Spleen (tissue), 11 donors: ENCODE data around the gene DHRS2. TPM values are rescaled to one million over a fixed set of nuclear protein-coding genes. Genes with fewer than 3 reads are reported as not detected.
A peak's percentile ranks its signal among the peaks of the same experiment; 100 is the strongest.
"Not testable (repeated sequence)": the region's sequence is repeated elsewhere in the genome, so short reads cannot be mapped to it uniquely, and the experiment has no call there.

Experiments used
- DNase-seq: peaks from one replicate; pipeline ENCODE4 v3.0.0-alpha.2; 2020
- H3K27ac ChIP-seq, 8 donors: fragments of 200-600 bp; sonication (generic) in 7 of 8; 1 replicate in 4 of 8; 2 replicates in 4 of 8; pipeline versions ENCODE4 v1.5.0 to v1.8.0; 2016 to 2021; ENCODE audit warnings: inconsistent platforms in 4 of 8, mild to moderate bottlenecking in 4 of 8, moderate library complexity in 1 of 8
- H3K27me3 ChIP-seq, 7 donors: fragments of 200-600 bp; sonication (generic) in 6 of 7; replicated peaks in 1 of 7; 1 replicate in 4 of 7; 2 replicates in 3 of 7; pipeline versions ENCODE4 v1.5.0 to v1.8.0; 2016 to 2021; ENCODE audit warnings: inconsistent platforms in 3 of 7, mild to moderate bottlenecking in 1 of 7
- H3K36me3 ChIP-seq, 6 donors: fragments of 200-600 bp; sonication (generic) in 5 of 6; 1 replicate in 4 of 6; 2 replicates in 2 of 6; pipeline versions ENCODE4 v1.5.0 to v1.8.0; 2016 to 2021; ENCODE audit warnings: inconsistent platforms in 2 of 6
- H3K4me1 ChIP-seq, 6 donors: fragments of 200-600 bp; sonication (generic) in 5 of 6; 1 replicate in 3 of 6; 2 replicates in 3 of 6; pipeline versions ENCODE4 v1.5.0 to v1.8.0; 2016 to 2021; ENCODE audit warnings: inconsistent platforms in 3 of 6
- H3K4me3 ChIP-seq, 8 donors: fragments of 200-600 bp; sonication (generic) in 7 of 8; 1 replicate in 4 of 8; 2 replicates in 4 of 8; pipeline versions ENCODE4 v1.5.0 to v1.8.0; 2016 to 2021; ENCODE audit warnings: inconsistent platforms in 4 of 8, mild to moderate bottlenecking in 4 of 8, moderate library complexity in 2 of 8
- H3K9me3 ChIP-seq, 8 donors: fragments of 200-600 bp; sonication (generic) in 7 of 8; 1 replicate in 4 of 8; 2 replicates in 4 of 8; pipeline versions ENCODE4 v1.5.0 to v1.8.0; 2016 to 2021; ENCODE audit warnings: inconsistent platforms in 4 of 8
- CTCF ChIP-seq, 11 experiments: fragments of 200-600 bp in 7 of 11; fragments of 450-650 bp in 4 of 11; sonication (generic) in 4 of 11; IDR thresholded peaks in 8 of 11; conservative IDR thresholded peaks in 3 of 11; 1 replicate in 7 of 11; 2 replicates in 4 of 11; pipeline versions ENCODE4 v1.4.0 to v1.8.0; 2016 to 2021; ENCODE audit warnings: antibody characterized with exemption in 11 of 11, inconsistent platforms in 4 of 11, mild to moderate bottlenecking in 1 of 11
- POLR2A ChIP-seq, 3 donors: fragments of 450-650 bp; IDR thresholded peaks; one replicate each; pipeline ENCODE4 v1.5.1; 2017; ENCODE audit warnings: antibody characterized with exemption in 3 of 3, mild to moderate bottlenecking in 1 of 3
- POLR2AphosphoS5 ChIP-seq, 3 donors: sonication (generic); formaldehyde crosslinking; IDR thresholded peaks; one replicate each; pipeline ENCODE4 v1.5.1; 2017; ENCODE audit warnings: antibody characterized with exemption in 3 of 3
- WGBS, 5 donors: extraction: QIAGEN DNeasy Blood & Tissue Kit in 3 of 5; methylation state at CpG; one replicate each; pipeline versions ENCODE4 v1.1.5 to v1.1.7; 2013 to 2018; 5-methylcytosine and 5-hydroxymethylcytosine counted together
- intact Hi-C: fragments of 100-400 bp; cut with DNase I; formaldehyde crosslinking; loops from one replicate; pipeline ENCODE4 v1.15.0; 2023; ENCODE audit warnings: low total_unique reads
- polyA plus RNA-seq, 3 donors: library from polyadenylated mRNA; stranded (reverse); fragments of 200-250 nt; gene quantifications; one replicate each; pipeline ENCODE4 v1.2.1, GENCODE V29; 2013
- total RNA-seq, 7 donors: library from RNA; depleted of rRNA in 3 of 7; stranded (reverse); fragments of >200 nt in 3 of 7; fragmentation: NEBNext Ultra II Directional in 4 of 7; extraction: Animal tissue kit (Norgen Biotek cat#: 25700) in 4 of 7; gene quantifications; one replicate each; pipeline versions ENCODE4 v1.1.0 to v1.2.1, GENCODE V29; 2016 to 2021
- donor health status: healthy with polysubstance abuse.
- donor health status: DM: no; HTN: no; CAD: no; lungs with moderate emphysema.
- donor health status: DM: no; HTN: no; CAD: no.
- donor health status: Bipolar disorder and iron deficiency.
- donor health status: healthy.
- donor health status: DM: no; HTN: no; CAD: no.
- donor health status: DM: yes; HTN: yes; CAD: no.

Gene DHRS2
- total and polyA plus RNA-seq, 10 donors = 3.3 to 30.6 (median 14.1) TPM

GRCh38 chr14:23609001-23609400, 27.2 kb upstream of the DHRS2 start:
- 79 to 92% (median 90%) methylated on average over 3 of the region's 3 CpGs for WGBS, 5 donors
- Histone ChIP-seq H3K27me3 (no peaks in the 10 kb centered on the region), H3K4me1 (peaks cover 0 to 15% (median 11%) of the 10 kb centered on the region in 6 donors), H3K36me3 (no peaks in the 10 kb centered on the region), H3K4me3 (no peak overlapping the region), H3K27ac (no peak overlapping the region), H3K9me3 (no peaks in the 10 kb centered on the region)
- DNase-seq = no peak
- TF ChIP-seq POLR2AphosphoS5 (IDR thresholded peaks at IDR 0.05) (no peak), CTCF (IDR thresholded peaks at IDR 0.05 in 8 of 11, conservative IDR thresholded peaks at IDR 0.05 in 3 of 11) (no peak), POLR2A (IDR thresholded peaks at IDR 0.05) (no peak)
- intact Hi-C loops = no loop called here

GRCh38 chr14:23609411-23610089, 26.6 kb upstream of the DHRS2 start:
- peaks cover 0 to 15% (median 11%) of the 10 kb centered on the region in 6 donors for H3K4me1 ChIP-seq
- H3K27ac ChIP-seq = peak overlapping the region in 6 of 8 donors; percentile 38 to 77 (median 62)
- H3K36me3 ChIP-seq, H3K9me3 ChIP-seq, DNase-seq, intact Hi-C loops, H3K4me3 ChIP-seq, H3K27me3 ChIP-seq: not testable (repeated sequence)
- WGBS, 5 donors = 63 to 77% (median 66%) methylated on average over 6 to 7 of the region's 7 CpGs

GRCh38 chr14:23610090-23610814, 25.9 kb upstream of the DHRS2 start:
- intact Hi-C loops = no loop called here
- Histone ChIP-seq H3K27me3 (no peaks in the 10 kb centered on the region), H3K4me3 (no peak overlapping the region), H3K9me3 (no peaks in the 10 kb centered on the region), H3K27ac (peak overlapping the region; percentile 29 to 77 (median 56)), H3K36me3 (no peaks in the 10 kb centered on the region), H3K4me1 (peaks cover 0 to 15% (median 11%) of the 10 kb centered on the region in 6 donors)
- WGBS, 5 donors = 17 to 33% (median 24%) methylated on average over 2 of the region's 2 CpGs
- TF ChIP-seq POLR2AphosphoS5 (IDR thresholded peaks at IDR 0.05) (no peak), POLR2A (IDR thresholded peaks at IDR 0.05) (no peak), CTCF (IDR thresholded peaks at IDR 0.05 in 8 of 11, conservative IDR thresholded peaks at IDR 0.05 in 3 of 11) (no peak)
- no peak for DNase-seq

- no peak for TF ChIP-seq POLR2AphosphoS5 (IDR thresholded peaks at IDR 0.05)
- TF ChIP-seq CTCF (IDR thresholded peaks at IDR 0.05 in 8 of 11, conservative IDR thresholded peaks at IDR 0.05 in 3 of 11) = no peak
- TF ChIP-seq POLR2A (IDR thresholded peaks at IDR 0.05) = no peak
- Histone ChIP-seq H3K9me3 (no peaks in the 10 kb centered on the region), H3K27ac (peak overlapping the region; percentile 29 to 77 (median 56)), H3K27me3 (no peaks in the 10 kb centered on the region), H3K4me3 (no peak overlapping the region), H3K4me1 (peaks cover 0 to 15% (median 11%) of the 10 kb centered on the region in 6 donors), H3K36me3 (no peaks in the 10 kb centered on the region)
- intact Hi-C loops = no loop called here
- no peak for DNase-seq
- 38 to 50% (median 45%) methylated on average over 4 of the region's 4 CpGs for WGBS, 5 donors
Observed at GRCh38 chr14:23610815-23611289, 25.3 kb upstream of the DHRS2 start.
